Measurements from ENCODE around the gene C1orf141.

Gene C1orf141

GRCh38 chr1:67124455-67124854 lies 10.3 kb downstream of the C1orf141 start:
- H3K9me3 ChIP-seq (ENCODE audit: control extremely low read depth in 1 of 5, control insufficient read depth in 4 of 5, insufficient read depth in 2 of 5, low read depth in 1 of 5, low read length in 4 of 5), result peaks cover 0 to 5% (median 0%) of the 10 kb centered on the region in 5 experiments
- H3K36me3 ChIP-seq (ENCODE audit: control insufficient read depth in 4 of 4, insufficient read depth in 4 of 4, low read length in 3 of 4), result no peaks in the 10 kb centered on the region
- ChIA-PET CTCF (no interaction called here), POLR2A (no interaction called here)
- H3K27ac ChIP-seq (ENCODE audit: insufficient read depth in 1 of 2, low read depth in 1 of 2, low read length in 2 of 2, poor library complexity in 1 of 2, severe bottlenecking in 2 of 2), result no peak overlapping the region
- H3K27me3 ChIP-seq (replicated peaks in 2 of 5; ENCODE audit: control insufficient read depth in 4 of 5, insufficient read depth in 5 of 5, low read length in 4 of 5), result no peaks in the 10 kb centered on the region
- no peak for DNase-seq
- no peaks in the 10 kb centered on the region for H3K4me1 ChIP-seq (ENCODE audit: control extremely low read depth in 1 of 4, control insufficient read depth in 4 of 4, insufficient read depth in 4 of 4, low read length in 3 of 4)
- 98% methylated on average over 4 of the region's 4 CpGs for WGBS (ENCODE audit: insufficient coverage)
- no peak overlapping the region for H3K4me3 ChIP-seq (ENCODE audit: control insufficient read depth in 1 of 7, extremely low read depth in 1 of 7, insufficient read depth in 4 of 7, low read depth in 2 of 7, low read length in 6 of 7)

DNA sequence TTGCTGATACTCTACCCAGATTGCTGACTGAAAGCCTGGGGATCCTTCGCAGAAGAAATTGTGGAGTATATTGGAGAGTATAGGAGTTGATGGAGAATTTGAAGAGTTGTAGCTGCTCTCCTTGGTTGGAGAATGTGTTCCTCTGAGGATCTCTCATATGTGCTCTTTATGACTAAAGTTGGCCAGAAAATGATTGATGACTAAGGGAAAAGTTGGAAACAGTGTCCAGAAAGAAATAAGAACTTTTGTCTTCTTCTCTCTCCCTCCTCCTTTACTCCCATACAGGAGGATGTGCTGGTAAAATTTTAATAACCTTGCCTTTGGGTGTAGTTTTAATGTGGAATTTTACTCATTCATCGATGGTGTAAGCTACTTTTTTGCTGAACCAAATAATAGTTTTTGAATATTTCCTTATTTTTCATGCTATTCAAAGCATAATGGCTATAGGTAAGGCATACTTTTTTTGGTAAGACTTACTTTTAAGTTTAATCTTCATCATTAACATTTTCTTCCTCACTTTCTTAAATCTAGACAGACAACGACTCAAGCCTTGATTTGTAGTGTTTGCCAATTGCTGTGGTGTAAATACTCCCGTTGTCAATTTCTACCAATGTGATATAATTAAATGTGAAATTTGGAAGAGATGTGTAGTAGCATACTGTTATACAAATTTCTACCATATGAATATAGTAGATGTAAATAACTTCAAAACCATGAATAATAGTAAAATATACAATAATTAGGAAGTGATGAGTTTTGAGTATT lies 13.7 kb downstream of the C1orf141 start:
- Histone ChIP-seq H3K9me3 (ENCODE audit: control extremely low read depth in 1 of 5, control insufficient read depth in 4 of 5, insufficient read depth in 2 of 5, low read depth in 1 of 5, low read length in 4 of 5) (peaks cover 0 to 5% (median 0%) of the 10 kb centered on the region in 5 experiments), H3K36me3 (ENCODE audit: control insufficient read depth in 4 of 4, insufficient read depth in 4 of 4, low read length in 3 of 4) (no peaks in the 10 kb centered on the region), H3K27ac (ENCODE audit: insufficient read depth in 1 of 2, low read depth in 1 of 2, low read length in 2 of 2, poor library complexity in 1 of 2, severe bottlenecking in 2 of 2) (no peak overlapping the region), H3K4me3 (ENCODE audit: control insufficient read depth in 1 of 7, extremely low read depth in 1 of 7, insufficient read depth in 4 of 7, low read depth in 2 of 7, low read length in 6 of 7) (no peak overlapping the region), H3K27me3 (replicated peaks in 2 of 5; ENCODE audit: control insufficient read depth in 4 of 5, insufficient read depth in 5 of 5, low read length in 4 of 5) (no peaks in the 10 kb centered on the region), H3K4me1 (ENCODE audit: control extremely low read depth in 1 of 4, control insufficient read depth in 4 of 4, insufficient read depth in 4 of 4, low read length in 3 of 4) (peaks cover 0 to 2% (median 0%) of the 10 kb centered on the region in 4 experiments)
- ChIA-PET CTCF (no interaction called here), POLR2A (no interaction called here)
- 100% methylated on average over 1 of the region's 4 CpGs for WGBS (ENCODE audit: insufficient coverage)
- peak in 1 of 3 donors; percentile 4 for DNase-seq

- ChIA-PET POLR2A (no interaction called here), CTCF (interaction anchor here (1.5 kb wide), 1 partner anchor 26 kb away, joined by 4 read pairs; no protein-coding TSS in a partner anchor)
- Histone ChIP-seq H3K4me3 (ENCODE audit: control insufficient read depth in 1 of 7, extremely low read depth in 1 of 7, insufficient read depth in 4 of 7, low read depth in 2 of 7, low read length in 6 of 7) (no peak overlapping the region), H3K9me3 (ENCODE audit: control extremely low read depth in 1 of 5, control insufficient read depth in 4 of 5, insufficient read depth in 2 of 5, low read depth in 1 of 5, low read length in 4 of 5) (peaks cover 0 to 5% (median 0%) of the 10 kb centered on the region in 5 experiments), H3K4me1 (ENCODE audit: control extremely low read depth in 1 of 4, control insufficient read depth in 4 of 4, insufficient read depth in 4 of 4, low read length in 3 of 4) (peaks cover 0 to 2% (median 0%) of the 10 kb centered on the region in 4 experiments), H3K27me3 (replicated peaks in 2 of 5; ENCODE audit: control insufficient read depth in 4 of 5, insufficient read depth in 5 of 5, low read length in 4 of 5) (no peaks in the 10 kb centered on the region), H3K36me3 (ENCODE audit: control insufficient read depth in 4 of 4, insufficient read depth in 4 of 4, low read length in 3 of 4) (no peaks in the 10 kb centered on the region), H3K27ac (ENCODE audit: insufficient read depth in 1 of 2, low read depth in 1 of 2, low read length in 2 of 2, poor library complexity in 1 of 2, severe bottlenecking in 2 of 2) (no peak overlapping the region)
- no peak for DNase-seq
- 100% methylated on average over 1 of the region's 3 CpGs for WGBS (ENCODE audit: insufficient coverage)
Observed at GRCh38 chr1:67118646-67119045, 16.1 kb downstream of the C1orf141 start.

DNA sequence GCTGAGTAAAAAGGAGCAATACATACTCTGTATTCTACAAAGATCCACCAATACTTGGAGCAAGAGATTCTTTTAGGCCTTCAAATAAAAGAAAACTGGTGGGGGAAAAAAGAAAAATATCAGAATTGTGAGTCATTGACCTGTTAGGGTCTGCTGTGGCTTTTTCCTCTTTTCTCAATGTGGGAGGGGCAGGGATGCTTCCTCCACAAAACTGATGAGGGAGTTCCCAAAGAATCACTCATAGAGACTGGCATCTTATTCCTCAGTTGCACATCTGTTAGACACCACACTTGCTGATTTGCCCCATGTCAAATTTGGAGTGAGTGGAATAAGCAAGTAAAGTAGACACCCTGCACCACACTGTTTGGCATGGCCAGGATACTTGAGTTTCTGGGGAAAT lies 16.6 kb downstream of the C1orf141 start:
- POLR2A ChIA-PET, result no interaction called here
- Histone ChIP-seq H3K9me3 (ENCODE audit: control extremely low read depth in 1 of 5, control insufficient read depth in 4 of 5, insufficient read depth in 2 of 5, low read depth in 1 of 5, low read length in 4 of 5) (peaks cover 0 to 5% (median 0%) of the 10 kb centered on the region in 5 experiments), H3K4me3 (ENCODE audit: control insufficient read depth in 1 of 7, extremely low read depth in 1 of 7, insufficient read depth in 4 of 7, low read depth in 2 of 7, low read length in 6 of 7) (no peak overlapping the region), H3K36me3 (ENCODE audit: control insufficient read depth in 4 of 4, insufficient read depth in 4 of 4, low read length in 3 of 4) (no peaks in the 10 kb centered on the region), H3K27me3 (replicated peaks in 2 of 5; ENCODE audit: control insufficient read depth in 4 of 5, insufficient read depth in 5 of 5, low read length in 4 of 5) (no peaks in the 10 kb centered on the region), H3K27ac (ENCODE audit: insufficient read depth in 1 of 2, low read depth in 1 of 2, low read length in 2 of 2, poor library complexity in 1 of 2, severe bottlenecking in 2 of 2) (no peak overlapping the region), H3K4me1 (ENCODE audit: control extremely low read depth in 1 of 4, control insufficient read depth in 4 of 4, insufficient read depth in 4 of 4, low read length in 3 of 4) (peaks cover 0 to 2% (median 0%) of the 10 kb centered on the region in 4 experiments)
- CTCF ChIA-PET, result interaction anchor here (1.5 kb wide), 1 partner anchor 26 kb away, joined by 4 read pairs; no protein-coding TSS in a partner anchor
- no peak for DNase-seq

GRCh38 chr1:67114162-67114561 lies 20.6 kb downstream of the C1orf141 start:
- WGBS (ENCODE audit: insufficient coverage), result no CpG with 5 or more reads among the region's 2 CpGs
- peaks cover 0 to 5% (median 0%) of the 10 kb centered on the region in 5 experiments for H3K9me3 ChIP-seq (ENCODE audit: control extremely low read depth in 1 of 5, control insufficient read depth in 4 of 5, insufficient read depth in 2 of 5, low read depth in 1 of 5, low read length in 4 of 5)
- H3K36me3 ChIP-seq (ENCODE audit: control insufficient read depth in 4 of 4, insufficient read depth in 4 of 4, low read length in 3 of 4), result no peaks in the 10 kb centered on the region
- peaks cover 0 to 3% (median under 1%) of the 10 kb centered on the region in 4 experiments for H3K4me1 ChIP-seq (ENCODE audit: control extremely low read depth in 1 of 4, control insufficient read depth in 4 of 4, insufficient read depth in 4 of 4, low read length in 3 of 4)
- no peak overlapping the region for H3K4me3 ChIP-seq (ENCODE audit: control insufficient read depth in 1 of 7, extremely low read depth in 1 of 7, insufficient read depth in 4 of 7, low read depth in 2 of 7, low read length in 6 of 7)
- ChIA-PET POLR2A (no interaction called here), CTCF (no interaction called here)
- H3K27me3 ChIP-seq (replicated peaks in 2 of 5; ENCODE audit: control insufficient read depth in 4 of 5, insufficient read depth in 5 of 5, low read length in 4 of 5), result no peaks in the 10 kb centered on the region
- DNase-seq, result no peak
- no peak overlapping the region for H3K27ac ChIP-seq (ENCODE audit: insufficient read depth in 1 of 2, low read depth in 1 of 2, low read length in 2 of 2, poor library complexity in 1 of 2, severe bottlenecking in 2 of 2)

GRCh38 chr1:67110352-67110751 lies 24.4 kb downstream of the C1orf141 start:
- CTCF ChIA-PET, result no interaction called here

GRCh38 chr1:67105508-67105907 lies 29.3 kb downstream of the C1orf141 start:
- no peak for DNase-seq
- Histone ChIP-seq H3K27ac (ENCODE audit: insufficient read depth in 1 of 2, low read depth in 1 of 2, low read length in 2 of 2, poor library complexity in 1 of 2, severe bottlenecking in 2 of 2) (no peak overlapping the region), H3K4me1 (ENCODE audit: control extremely low read depth in 1 of 4, control insufficient read depth in 4 of 4, insufficient read depth in 4 of 4, low read length in 3 of 4) (peaks cover 0 to 3% (median 0%) of the 10 kb centered on the region in 4 experiments), H3K36me3 (ENCODE audit: control insufficient read depth in 4 of 4, insufficient read depth in 4 of 4, low read length in 3 of 4) (no peaks in the 10 kb centered on the region), H3K9me3 (ENCODE audit: control extremely low read depth in 1 of 5, control insufficient read depth in 4 of 5, insufficient read depth in 2 of 5, low read depth in 1 of 5, low read length in 4 of 5) (no peaks in the 10 kb centered on the region), H3K4me3 (ENCODE audit: control insufficient read depth in 1 of 7, extremely low read depth in 1 of 7, insufficient read depth in 4 of 7, low read depth in 2 of 7, low read length in 6 of 7) (no peak overlapping the region), H3K27me3 (replicated peaks in 2 of 5; ENCODE audit: control insufficient read depth in 4 of 5, insufficient read depth in 5 of 5, low read length in 4 of 5) (no peaks in the 10 kb centered on the region)
- 100% methylated on average over 1 of the region's 2 CpGs for WGBS (ENCODE audit: insufficient coverage)
- ChIA-PET POLR2A (no interaction called here), CTCF (interaction anchor here (0.7 to 0.8 kb wide), 2 partner anchors 18 to 20 kb away, joined by 3 read pairs; no protein-coding TSS in a partner anchor)

More at GRCh38 chr1:67110352-67110751, 24.4 kb downstream of the C1orf141 start:
- H3K27me3 ChIP-seq (replicated peaks in 2 of 5; ENCODE audit: control insufficient read depth in 4 of 5, insufficient read depth in 5 of 5, low read length in 4 of 5), result no peaks in the 10 kb centered on the region
- H3K27ac ChIP-seq (ENCODE audit: insufficient read depth in 1 of 2, low read depth in 1 of 2, low read length in 2 of 2, poor library complexity in 1 of 2, severe bottlenecking in 2 of 2), result no peak overlapping the region
- no peaks in the 10 kb centered on the region for H3K36me3 ChIP-seq (ENCODE audit: control insufficient read depth in 4 of 4, insufficient read depth in 4 of 4, low read length in 3 of 4)
- H3K9me3 ChIP-seq (ENCODE audit: control extremely low read depth in 1 of 5, control insufficient read depth in 4 of 5, insufficient read depth in 2 of 5, low read depth in 1 of 5, low read length in 4 of 5), result peaks cover 0 to 5% (median 0%) of the 10 kb centered on the region in 5 experiments
- H3K4me1 ChIP-seq (ENCODE audit: control extremely low read depth in 1 of 4, control insufficient read depth in 4 of 4, insufficient read depth in 4 of 4, low read length in 3 of 4), result peaks cover 0 to 3% (median 0%) of the 10 kb centered on the region in 4 experiments
- no peak overlapping the region for H3K4me3 ChIP-seq (ENCODE audit: control insufficient read depth in 1 of 7, extremely low read depth in 1 of 7, insufficient read depth in 4 of 7, low read depth in 2 of 7, low read length in 6 of 7)
- DNase-seq, result peak in 2 of 3 donors; percentile 46 to 58
- POLR2A ChIA-PET, result no interaction called here
- WGBS (ENCODE audit: insufficient coverage), result no CpG with 5 or more reads among the region's 2 CpGs

Data from common myeloid progenitor, CD34-positive (primary cell).